NCI-H1930 (cell line): ENCODE results near the gene C2orf15.
"Not testable (repeated sequence)": the region's sequence is repeated elsewhere in the genome, so short reads cannot be mapped to it uniquely, and the experiment has no call there.

ENCODE experiments used
- DNase-seq, 2 experiments: peaks; one replicate each; lab custom pipeline; 2025; lab: John Stamatoyannopoulos, UW

C2orf15 gene

GRCh38 chr2:99141110-99142108 lies at the start of gene C2orf15:
C2orf15 (plus strand) TSS chr2:99141707; CDS start chr2:99150559, 8,852 bp downstream.
- peak; percentile 95 for DNase-seq

GRCh38 chr2:99096728-99097127 lies 44.8 kb upstream of the C2orf15 start:
- DNase-seq, result no peak

- no peak for DNase-seq
Observed at GRCh38 chr2:99101697-99102096, 39.8 kb upstream of the C2orf15 start.

- no peak for DNase-seq
Observed at GRCh38 chr2:99104006-99104405, 37.5 kb upstream of the C2orf15 start.

- DNase-seq, result no peak
Observed at GRCh38 chr2:99106913-99107312, 34.6 kb upstream of the C2orf15 start.

- DNase-seq, result no peak
Observed at GRCh38 chr2:99111236-99111635, 30.3 kb upstream of the C2orf15 start.

- no peak for DNase-seq
Observed at GRCh38 chr2:99111945-99112344, 29.6 kb upstream of the C2orf15 start.

- no peak for DNase-seq
Observed at GRCh38 chr2:99112617-99113016, 28.9 kb upstream of the C2orf15 start.

DNA sequence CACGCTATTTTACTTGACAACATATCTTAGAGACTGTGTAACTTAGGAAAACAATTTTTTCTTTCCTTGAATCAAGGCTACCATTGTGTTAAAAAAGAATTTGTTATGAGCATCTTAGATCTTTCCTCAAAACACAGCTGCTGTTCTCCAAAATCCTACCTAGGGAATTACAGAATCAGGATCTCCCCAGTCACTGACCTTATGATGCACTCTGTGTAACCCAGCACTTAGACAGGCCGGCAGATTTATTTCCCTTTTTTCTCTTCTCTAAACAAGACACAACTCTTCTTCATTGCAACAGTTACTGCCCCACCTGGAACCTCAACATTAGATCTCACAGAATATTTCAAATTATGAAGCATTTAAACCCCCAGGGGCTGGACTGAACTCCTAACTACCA lies 13.5 kb upstream of the C2orf15 start:
- no peak for DNase-seq

- DNase-seq, result not testable (repeated sequence)
Observed at GRCh38 chr2:99135044-99135556, 6.4 kb upstream of the C2orf15 start.

DNA sequence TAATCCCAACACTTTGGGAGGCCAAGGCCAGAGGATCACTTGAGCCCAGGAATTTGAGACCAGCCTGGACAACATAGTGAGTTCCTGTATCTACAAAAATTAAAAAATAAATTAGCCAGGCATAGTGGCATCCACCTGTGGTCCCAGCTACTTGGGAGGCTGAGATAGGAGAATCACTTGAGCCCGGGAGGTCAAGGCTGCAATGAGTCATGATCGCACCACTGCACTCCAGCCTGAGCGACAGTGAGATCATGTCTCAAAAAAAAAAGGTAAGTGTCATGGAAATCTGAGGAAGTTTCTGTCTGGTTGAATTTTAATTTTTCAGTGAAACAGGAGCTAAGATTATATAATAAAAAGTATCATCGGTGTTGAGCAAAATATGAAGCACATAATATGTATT lies 2.5 kb upstream of the C2orf15 start:
- no peak for DNase-seq

DNA sequence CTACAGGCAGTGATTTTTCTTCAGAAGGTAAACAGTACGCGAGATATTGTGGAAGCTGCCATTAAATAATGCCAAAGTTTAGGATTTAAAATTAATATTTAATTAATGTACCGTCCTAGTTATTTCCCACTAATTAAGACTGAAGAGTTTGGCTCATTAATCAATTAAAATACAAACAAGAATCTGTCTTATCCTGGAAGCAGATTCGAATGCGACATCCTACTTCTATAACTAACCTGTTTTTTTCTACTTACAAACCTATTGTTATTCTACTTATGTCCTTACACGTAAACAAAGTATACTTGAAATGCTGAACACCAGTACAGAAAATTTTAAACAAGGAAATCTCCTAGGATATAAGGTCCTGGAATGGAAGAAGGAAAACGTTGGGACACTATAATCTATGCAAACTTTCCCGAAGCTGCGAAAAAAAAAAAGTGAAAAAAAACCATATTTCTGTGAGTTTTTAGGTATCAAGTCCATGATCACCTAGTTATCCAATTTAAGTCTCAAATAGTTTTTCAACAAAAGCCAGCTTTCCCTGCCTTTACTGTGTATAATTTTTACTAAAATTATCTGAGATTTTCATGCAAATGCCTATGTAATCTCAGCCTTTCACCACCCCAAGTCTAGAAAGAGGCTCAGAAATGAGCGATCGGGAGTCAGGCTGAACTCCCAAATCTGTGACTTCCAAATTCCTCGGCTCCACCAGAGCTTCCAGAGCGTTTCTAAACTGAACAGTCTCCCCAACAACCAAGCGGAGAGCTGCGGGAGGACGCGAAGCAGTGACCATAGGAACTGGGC lies 1.2 kb upstream of the C2orf15 start:
- no peak for DNase-seq

GRCh38 chr2:99140860-99141109 lies 722 bp upstream of the C2orf15 start:
- DNase-seq, result peak in 1 of 2 experiments; percentile 59

DNA sequence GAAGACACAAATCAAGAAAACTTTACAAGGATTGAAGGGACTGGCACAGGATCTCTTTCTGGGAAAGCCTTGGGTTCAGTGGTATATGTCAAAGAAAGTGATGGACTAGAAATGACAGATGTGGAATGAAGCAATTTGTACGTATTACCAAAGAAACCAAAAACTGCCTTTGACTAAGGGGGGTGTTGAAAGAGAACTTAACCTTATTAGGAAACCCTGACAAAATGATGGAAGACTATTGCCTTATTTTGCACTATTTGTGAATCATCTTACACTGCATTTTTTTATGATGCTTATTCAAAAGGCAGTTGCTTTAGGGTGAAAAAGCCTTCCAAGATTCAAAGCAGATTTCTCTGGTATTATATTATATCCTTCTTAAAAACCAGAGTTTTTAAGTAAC lies 9.2 kb downstream of the C2orf15 start:
- no peak for DNase-seq

- DNase-seq, result no peak
Observed at GRCh38 chr2:99152199-99152895, 10.8 kb downstream of the C2orf15 start.

- DNase-seq, result no peak
Observed at GRCh38 chr2:99153921-99154604, 12.6 kb downstream of the C2orf15 start.

- DNase-seq, result peak; percentile 87 to 90
Observed at GRCh38 chr2:99154643-99155536, 13.4 kb downstream of the C2orf15 start, which contains the start of the genes LIPT1 and TSGA10. LIPT1 (plus strand) TSS chr2:99154967; CDS start chr2:99161958, 6,991 bp downstream. TSGA10 (minus strand) TSS chr2:99154942; CDS start chr2:99109439, 45,503 bp downstream.

- DNase-seq, result no peak
Observed at GRCh38 chr2:99156891-99157290, 15.4 kb downstream of the C2orf15 start.

GRCh38 chr2:99158599-99158998 lies 17.1 kb downstream of the C2orf15 start:
- DNase-seq, result no peak

GRCh38 chr2:99159594-99159993 lies 18.1 kb downstream of the C2orf15 start:
- DNase-seq, result no peak
